NK-92 (cell line): ENCODE data around the gene LYRM9.
"Not testable (repeated sequence)": the region's sequence is repeated elsewhere in the genome, so short reads cannot be mapped to it uniquely, and the experiment has no call there.

Source experiments
- DNase-seq: peaks from one replicate; lab custom pipeline; 2025; ENCODE audit not compliant: unreplicated experiment; lab: John Stamatoyannopoulos, UW

LYRM9 gene

GRCh38 chr17:27906623-27907022 is 13.5 kb upstream of the LYRM9 start:
- DNase-seq, result no peak

- DNase-seq, result no peak
Observed at GRCh38 chr17:27906226-27906580, 13.0 kb upstream of the LYRM9 start.

GRCh38 chr17:27905447-27906225 is 12.5 kb upstream of the LYRM9 start:
- no peak for DNase-seq

GRCh38 chr17:27904534-27905446 is 11.6 kb upstream of the LYRM9 start:
- DNase-seq, result no peak

- DNase-seq, result no peak
Observed at GRCh38 chr17:27904114-27904513, 10.9 kb upstream of the LYRM9 start.

GRCh38 chr17:27899525-27899924 is 6.4 kb upstream of the LYRM9 start:
- no peak for DNase-seq

- DNase-seq, result no peak
Observed at GRCh38 chr17:27898096-27898495, 4.9 kb upstream of the LYRM9 start.

GRCh38 chr17:27896701-27897100 is 3.5 kb upstream of the LYRM9 start:
- DNase-seq, result no peak

- DNase-seq, result no peak
Observed at GRCh38 chr17:27895940-27896535, 2.9 kb upstream of the LYRM9 start.

- no peak for DNase-seq
Observed at GRCh38 chr17:27895123-27895895, 2.1 kb upstream of the LYRM9 start.

GRCh38 chr17:27893841-27894503 is 807 bp upstream of the LYRM9 start:
- DNase-seq, result no peak

- no peak for DNase-seq
Observed at GRCh38 chr17:27892542-27892865, 661 bp downstream of the LYRM9 start.

GRCh38 chr17:27891841-27892240 is 1.3 kb downstream of the LYRM9 start:
- DNase-seq, result no peak

GRCh38 chr17:27889711-27890251 is 3.4 kb downstream of the LYRM9 start:
- no peak for DNase-seq

GRCh38 chr17:27888945-27889344 is 4.2 kb downstream of the LYRM9 start:
- DNase-seq, result no peak

- DNase-seq, result no peak
Observed at GRCh38 chr17:27888067-27888466, 5.1 kb downstream of the LYRM9 start.

GRCh38 chr17:27886348-27886906 is 6.7 kb downstream of the LYRM9 start:
- DNase-seq, result not testable (repeated sequence)

GRCh38 chr17:27882162-27882840 is 10.9 kb downstream of the LYRM9 start:
- DNase-seq, result no peak

- no peak for DNase-seq
Observed at GRCh38 chr17:27879987-27880608, 13.1 kb downstream of the LYRM9 start.
